ENCODE measurements around the gene WASF2.
"Not testable (repeated sequence)": the region's sequence is repeated elsewhere in the genome, so short reads cannot be mapped to it uniquely, and the experiment has no call there.

Gene WASF2

GRCh38 chr1:27475720-27476119 is 14.2 kb downstream of the WASF2 start:
- peaks cover 2% of the 10 kb centered on the region for H3K9me3 ChIP-seq (ENCODE audit: low read length)
- H3K4me1 ChIP-seq (ENCODE audit: insufficient read depth, low read length) = no peaks in the 10 kb centered on the region
- no peak overlapping the region for H2AFZ ChIP-seq (ENCODE audit: low read depth, low read length)
- no peaks in the 10 kb centered on the region for H3K27me3 ChIP-seq (ENCODE audit: insufficient read depth, low read length)
- no peak overlapping the region for H3K4me3 ChIP-seq (ENCODE audit: low read length)
- H3K36me3 ChIP-seq (ENCODE audit: insufficient read depth, low read length) = no peaks in the 10 kb centered on the region

GRCh38 chr1:27473755-27474154 is 16.2 kb downstream of the WASF2 start:
- Histone ChIP-seq H3K4me1 (ENCODE audit: insufficient read depth, low read length) (no peaks in the 10 kb centered on the region), H3K4me3 (ENCODE audit: low read length) (no peak overlapping the region), H3K27me3 (ENCODE audit: insufficient read depth, low read length) (no peaks in the 10 kb centered on the region), H3K36me3 (ENCODE audit: insufficient read depth, low read length) (no peaks in the 10 kb centered on the region), H2AFZ (ENCODE audit: low read depth, low read length) (no peak overlapping the region), H3K9me3 (ENCODE audit: low read length) (peaks cover 3% of the 10 kb centered on the region)

DNA sequence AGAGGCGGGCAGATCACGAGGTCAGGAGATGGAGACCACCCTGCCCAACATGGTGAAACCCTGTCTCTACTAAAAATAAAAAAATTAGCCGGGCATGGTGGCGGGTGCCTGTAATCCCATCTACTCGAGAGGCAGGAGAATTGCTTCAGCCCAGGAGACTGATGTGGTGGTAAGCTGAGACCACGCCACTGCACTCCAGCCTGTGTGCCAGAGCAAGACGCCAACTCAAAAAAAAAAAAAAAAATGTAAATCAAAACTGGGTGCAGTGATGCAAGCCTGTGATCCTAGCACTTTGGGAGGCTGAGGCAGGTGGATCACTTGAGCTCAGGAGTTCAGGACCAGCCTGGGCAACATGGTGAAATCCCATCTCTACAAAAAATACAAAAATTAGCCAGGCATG is 17.9 kb downstream of the WASF2 start:
- not testable (repeated sequence) for H3K4me1 ChIP-seq (ENCODE audit: insufficient read depth, low read length); H3K36me3 ChIP-seq (ENCODE audit: insufficient read depth, low read length); H3K9me3 ChIP-seq (ENCODE audit: low read length)

GRCh38 chr1:27471477-27471876 is 18.5 kb downstream of the WASF2 start:
- Histone ChIP-seq H3K27me3 (ENCODE audit: insufficient read depth, low read length) (no peaks in the 10 kb centered on the region), H3K36me3 (ENCODE audit: insufficient read depth, low read length) (peaks cover 2% of the 10 kb centered on the region), H3K9me3 (ENCODE audit: low read length) (peaks cover 3% of the 10 kb centered on the region), H3K4me3 (ENCODE audit: low read length) (no peak overlapping the region), H3K4me1 (ENCODE audit: insufficient read depth, low read length) (no peaks in the 10 kb centered on the region), H2AFZ (ENCODE audit: low read depth, low read length) (no peak overlapping the region)

More for the DNA sequence above, 17.9 kb downstream of the WASF2 start:
- H3K27me3 ChIP-seq (ENCODE audit: insufficient read depth, low read length); H2AFZ ChIP-seq (ENCODE audit: low read depth, low read length); H3K4me3 ChIP-seq (ENCODE audit: low read length): not testable (repeated sequence)

DNA sequence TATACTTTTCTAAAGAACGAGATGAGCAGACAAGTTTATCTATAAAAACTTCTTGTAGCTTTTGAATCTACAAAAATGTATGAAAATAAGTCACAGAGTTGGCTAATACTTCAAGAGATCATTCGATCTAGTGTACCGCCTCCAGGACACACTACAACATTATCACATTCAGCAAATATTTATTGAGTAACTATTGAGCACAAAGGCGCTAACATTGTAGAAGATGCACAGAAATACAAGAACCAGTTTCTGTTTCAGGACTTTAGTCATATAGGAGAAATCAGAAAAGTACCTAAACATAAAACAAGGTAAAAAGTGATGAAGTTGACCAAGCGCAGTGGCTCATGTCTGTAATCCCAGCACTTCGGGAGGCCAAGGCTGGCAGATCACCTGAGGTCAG is 20.6 kb downstream of the WASF2 start:
- H2AFZ ChIP-seq (ENCODE audit: low read depth, low read length) = no peak overlapping the region
- H3K9me3 ChIP-seq (ENCODE audit: low read length) = peaks cover 3% of the 10 kb centered on the region
- peaks cover 10% of the 10 kb centered on the region for H3K36me3 ChIP-seq (ENCODE audit: insufficient read depth, low read length)
- H3K27me3 ChIP-seq (ENCODE audit: insufficient read depth, low read length) = no peaks in the 10 kb centered on the region
- H3K4me3 ChIP-seq (ENCODE audit: low read length) = no peak overlapping the region
- no peaks in the 10 kb centered on the region for H3K4me1 ChIP-seq (ENCODE audit: insufficient read depth, low read length)

- H2AFZ ChIP-seq (ENCODE audit: low read depth, low read length); H3K27me3 ChIP-seq (ENCODE audit: insufficient read depth, low read length); H3K4me3 ChIP-seq (ENCODE audit: low read length); H3K9me3 ChIP-seq (ENCODE audit: low read length); H3K4me1 ChIP-seq (ENCODE audit: insufficient read depth, low read length): not testable (repeated sequence)
- H3K36me3 ChIP-seq (ENCODE audit: insufficient read depth, low read length) = peaks cover 10% of the 10 kb centered on the region
Measured at GRCh38 chr1:27468378-27468777, 21.6 kb downstream of the WASF2 start.

DNA sequence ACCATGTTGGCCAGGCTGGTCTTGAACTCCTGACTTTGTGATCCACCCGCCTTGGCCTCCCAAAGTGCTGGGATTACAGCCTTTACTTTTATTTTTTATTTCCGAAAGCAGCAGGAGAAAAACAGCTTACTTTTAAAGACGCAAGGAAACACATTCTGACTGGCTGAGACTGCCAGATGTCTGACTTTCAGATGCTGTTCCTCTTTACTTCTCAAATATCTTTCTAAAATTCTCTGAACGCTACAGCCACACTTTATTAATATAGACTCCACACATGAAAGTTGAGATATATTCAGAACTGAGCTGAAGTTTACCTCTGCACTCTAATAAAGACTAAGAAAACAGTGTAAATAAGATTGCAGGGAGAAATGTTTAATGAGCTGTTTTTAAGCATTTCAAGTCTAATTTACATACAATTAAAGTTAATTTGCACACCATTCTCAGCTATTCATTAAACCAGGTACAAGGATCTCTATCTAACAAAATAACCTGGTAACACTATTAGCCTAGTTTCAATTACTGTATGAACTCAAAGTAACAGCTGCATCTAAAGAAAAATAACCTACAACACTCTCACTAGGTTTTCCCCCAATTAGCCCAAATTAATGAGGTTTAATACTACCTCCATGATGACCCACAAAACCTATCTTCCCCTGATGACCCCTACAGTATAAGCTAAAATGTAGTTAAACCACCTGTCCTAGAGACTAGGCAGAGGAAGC is 24.9 kb downstream of the WASF2 start:
- Histone ChIP-seq H3K4me1 (ENCODE audit: insufficient read depth, low read length) (no peaks in the 10 kb centered on the region), H2AFZ (ENCODE audit: low read depth, low read length) (no peak overlapping the region), H3K9me3 (ENCODE audit: low read length) (peaks cover 3% of the 10 kb centered on the region), H3K36me3 (ENCODE audit: insufficient read depth, low read length) (peaks cover 10% of the 10 kb centered on the region), H3K27me3 (ENCODE audit: insufficient read depth, low read length) (no peaks in the 10 kb centered on the region), H3K4me3 (ENCODE audit: low read length) (no peak overlapping the region)

DNA sequence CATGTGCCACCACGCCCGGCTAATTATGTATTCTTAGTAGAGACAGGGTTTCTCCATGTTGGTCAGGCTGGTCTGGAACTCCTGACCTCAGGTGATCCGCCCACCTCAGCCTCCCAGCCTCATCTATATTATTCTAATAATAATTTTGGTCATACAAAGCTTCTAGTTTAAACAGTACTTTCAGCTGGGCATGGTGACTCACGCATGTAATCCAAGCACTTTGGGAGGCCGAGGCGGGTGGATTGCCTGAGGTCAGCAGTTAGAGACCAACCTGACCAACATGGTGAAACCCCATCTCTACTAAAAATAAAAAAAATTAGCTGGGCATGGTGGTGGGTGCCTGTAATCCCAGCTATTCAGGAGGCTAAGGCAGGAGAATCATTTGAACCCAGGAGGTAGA is 26.1 kb downstream of the WASF2 start:
- H2AFZ ChIP-seq (ENCODE audit: low read depth, low read length); H3K27me3 ChIP-seq (ENCODE audit: insufficient read depth, low read length); H3K9me3 ChIP-seq (ENCODE audit: low read length); H3K4me1 ChIP-seq (ENCODE audit: insufficient read depth, low read length); H3K4me3 ChIP-seq (ENCODE audit: low read length): not testable (repeated sequence)
- H3K36me3 ChIP-seq (ENCODE audit: insufficient read depth, low read length) = peaks cover 10% of the 10 kb centered on the region

DNA sequence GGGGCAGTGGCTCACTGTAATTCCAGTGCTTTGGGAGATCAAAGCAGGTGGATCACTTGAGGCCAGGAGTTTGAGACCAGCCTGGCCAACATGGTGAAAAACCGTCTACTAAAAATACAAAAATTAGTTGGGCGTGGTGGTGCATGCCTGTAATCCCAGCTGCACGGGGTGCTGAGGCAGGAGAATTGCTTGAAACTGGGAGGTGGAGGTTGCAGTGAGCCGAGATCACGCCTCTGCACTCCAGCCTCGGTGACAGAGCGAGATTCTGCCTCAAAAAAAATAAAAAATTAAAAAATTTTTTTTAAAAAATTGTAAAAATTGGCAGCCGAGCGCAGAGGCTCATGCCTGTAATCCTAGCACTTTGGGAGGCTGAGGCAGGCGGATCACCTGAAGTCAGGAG is 31.4 kb downstream of the WASF2 start:
- not testable (repeated sequence) for H3K36me3 ChIP-seq (ENCODE audit: insufficient read depth, low read length); H3K27me3 ChIP-seq (ENCODE audit: insufficient read depth, low read length)

GRCh38 chr1:27455139-27455811 is 34.7 kb downstream of the WASF2 start:
- no peak overlapping the region for H2AFZ ChIP-seq (ENCODE audit: low read depth, low read length)
- no peaks in the 10 kb centered on the region for H3K9me3 ChIP-seq (ENCODE audit: low read length)
- H3K36me3 ChIP-seq (ENCODE audit: insufficient read depth, low read length) = no peaks in the 10 kb centered on the region
- no peaks in the 10 kb centered on the region for H3K27me3 ChIP-seq (ENCODE audit: insufficient read depth, low read length)
- H3K4me1 ChIP-seq (ENCODE audit: insufficient read depth, low read length) = peaks cover 6% of the 10 kb centered on the region
- H3K4me3 ChIP-seq (ENCODE audit: low read length) = no peak overlapping the region

More for the DNA sequence above, 31.4 kb downstream of the WASF2 start:
- not testable (repeated sequence) for H2AFZ ChIP-seq (ENCODE audit: low read depth, low read length); H3K4me3 ChIP-seq (ENCODE audit: low read length); H3K4me1 ChIP-seq (ENCODE audit: insufficient read depth, low read length); H3K9me3 ChIP-seq (ENCODE audit: low read length)

DNA sequence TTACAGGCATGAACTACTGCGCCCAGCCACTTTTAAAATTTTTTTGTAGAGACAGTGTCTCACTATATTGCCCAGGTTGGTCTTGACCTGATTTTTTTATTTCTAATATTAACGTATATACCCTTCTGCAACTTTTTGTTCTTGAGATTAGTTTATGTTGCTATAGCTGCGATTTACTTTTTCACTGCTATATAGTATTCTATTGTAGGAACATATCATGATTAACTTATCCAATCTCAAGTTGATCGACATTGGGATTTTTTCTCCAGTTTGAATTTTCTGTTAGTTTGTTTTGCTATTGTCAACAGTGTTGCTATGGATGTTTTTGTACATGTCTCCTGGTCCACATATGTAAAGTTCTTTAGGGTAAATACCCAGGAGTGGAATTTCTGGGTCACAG is 35.4 kb downstream of the WASF2 start:
- Histone ChIP-seq H3K4me3 (ENCODE audit: low read length) (no peak overlapping the region), H3K27me3 (ENCODE audit: insufficient read depth, low read length) (no peaks in the 10 kb centered on the region), H2AFZ (ENCODE audit: low read depth, low read length) (no peak overlapping the region), H3K4me1 (ENCODE audit: insufficient read depth, low read length) (peaks cover 6% of the 10 kb centered on the region), H3K36me3 (ENCODE audit: insufficient read depth, low read length) (no peaks in the 10 kb centered on the region), H3K9me3 (ENCODE audit: low read length) (no peaks in the 10 kb centered on the region)

GRCh38 chr1:27451343-27451742 is 38.6 kb downstream of the WASF2 start:
- H3K27me3 ChIP-seq (ENCODE audit: insufficient read depth, low read length) = no peaks in the 10 kb centered on the region
- H2AFZ ChIP-seq (ENCODE audit: low read depth, low read length) = no peak overlapping the region
- H3K9me3 ChIP-seq (ENCODE audit: low read length) = no peaks in the 10 kb centered on the region
- H3K36me3 ChIP-seq (ENCODE audit: insufficient read depth, low read length) = no peaks in the 10 kb centered on the region
- H3K4me3 ChIP-seq (ENCODE audit: low read length) = no peak overlapping the region
- H3K4me1 ChIP-seq (ENCODE audit: insufficient read depth, low read length) = peaks cover 18% of the 10 kb centered on the region

- Histone ChIP-seq H3K36me3 (ENCODE audit: insufficient read depth, low read length) (peaks cover 4% of the 10 kb centered on the region), H3K4me3 (ENCODE audit: low read length) (no peak overlapping the region), H3K27me3 (ENCODE audit: insufficient read depth, low read length) (no peaks in the 10 kb centered on the region), H3K4me1 (ENCODE audit: insufficient read depth, low read length) (peaks cover 18% of the 10 kb centered on the region), H3K9me3 (ENCODE audit: low read length) (no peaks in the 10 kb centered on the region), H2AFZ (ENCODE audit: low read depth, low read length) (no peak overlapping the region)
Measured at GRCh38 chr1:27448982-27449381, 41.0 kb downstream of the WASF2 start.

GRCh38 chr1:27447883-27448282 is 42.1 kb downstream of the WASF2 start:
- peaks cover 4% of the 10 kb centered on the region for H3K36me3 ChIP-seq (ENCODE audit: insufficient read depth, low read length)
- no peaks in the 10 kb centered on the region for H3K27me3 ChIP-seq (ENCODE audit: insufficient read depth, low read length)
- H3K4me1 ChIP-seq (ENCODE audit: insufficient read depth, low read length) = peaks cover 18% of the 10 kb centered on the region
- no peak overlapping the region for H3K4me3 ChIP-seq (ENCODE audit: low read length)
- H3K9me3 ChIP-seq (ENCODE audit: low read length) = no peaks in the 10 kb centered on the region
- H2AFZ ChIP-seq (ENCODE audit: low read depth, low read length) = no peak overlapping the region
